ENCODE measurements around the gene ADNP2.
A peak's percentile ranks its signal among the peaks of the same experiment; 100 is the strongest.

ADNP2 gene

GRCh38 chr18:80067321-80067720, 41.7 kb upstream of the ADNP2 start:
- Histone ChIP-seq H3K36me3 (replicated peaks in 1 of 2; ENCODE audit: control insufficient read depth in 2 of 2, insufficient read depth in 2 of 2, low read length in 2 of 2) (no peaks in the 10 kb centered on the region), H3K18ac (ENCODE audit: low read length) (peak overlapping the region; percentile 31), H2BK12ac (ENCODE audit: low read length) (no peak overlapping the region), H4K91ac (ENCODE audit: low read depth, low read length, poor library complexity) (no peak overlapping the region), H3K27me3 (ENCODE audit: control insufficient read depth in 3 of 3, insufficient read depth in 3 of 3, low read depth in 1 of 3, low read length in 3 of 3) (no peaks in the 10 kb centered on the region), H3K4me1 (ENCODE audit: control insufficient read depth in 2 of 2, insufficient read depth in 1 of 2, low read depth in 1 of 2, low read length in 2 of 2) (no peaks in the 10 kb centered on the region), H3K9me3 (replicated peaks in 1 of 2; ENCODE audit: control insufficient read depth in 2 of 2, insufficient read depth in 1 of 2, low read depth in 1 of 2, low read length in 2 of 2) (peaks cover 0 to 4% of the 10 kb centered on the region in 2 donors), H2BK5ac (ENCODE audit: low read length) (no peak overlapping the region), H2AFZ (ENCODE audit: low read length) (no peak overlapping the region), H2AK5ac (ENCODE audit: low read depth, low read length) (no peak overlapping the region), H3K4me2 (ENCODE audit: insufficient read depth, low read length, poor library complexity, severe bottlenecking) (no peak overlapping the region), H4K8ac (ENCODE audit: low read depth, low read length) (no peak overlapping the region), H2BK15ac (ENCODE audit: low read length) (no peak overlapping the region), H2BK120ac (ENCODE audit: low read depth, low read length) (no peak overlapping the region), H3K79me1 (ENCODE audit: low read depth, low read length) (no peaks in the 10 kb centered on the region), H3K14ac (ENCODE audit: low read length) (peak overlapping the region; percentile 94), H3K27ac (replicated peaks; ENCODE audit: low read length) (no peak overlapping the region), H3K9ac (ENCODE audit: low read depth, low read length, poor library complexity) (no peak overlapping the region), H3K4ac (ENCODE audit: low read length) (no peak overlapping the region), H3K4me3 (ENCODE audit: low read length in 2 of 2) (no peak overlapping the region), H3K23ac (ENCODE audit: low read depth, low read length, poor library complexity) (peak overlapping the region; percentile 2)
- DNase-seq (ENCODE audit: low spot score), result no peak
- WGBS, 2 donors (ENCODE audit: extremely low coverage in 2 of 2, insufficient read length in 2 of 2, insufficient replicate concordance in 1 of 2), result no CpG with 5 or more reads among the region's 8 CpGs

GRCh38 chr18:80067897-80068296, 41.2 kb upstream of the ADNP2 start:
- no peak overlapping the region for H2AFZ ChIP-seq (ENCODE audit: low read length)
- H3K23ac ChIP-seq (ENCODE audit: low read depth, low read length, poor library complexity), result no peak overlapping the region
- no peaks in the 10 kb centered on the region for H3K79me1 ChIP-seq (ENCODE audit: low read depth, low read length)
- H4K8ac ChIP-seq (ENCODE audit: low read depth, low read length), result no peak overlapping the region
- WGBS, 2 donors (ENCODE audit: extremely low coverage in 2 of 2, insufficient read length in 2 of 2, insufficient replicate concordance in 1 of 2), result no CpG with 5 or more reads among the region's 10 CpGs
- H3K18ac ChIP-seq (ENCODE audit: low read length), result no peak overlapping the region
- H3K4me1 ChIP-seq (ENCODE audit: control insufficient read depth in 2 of 2, insufficient read depth in 1 of 2, low read depth in 1 of 2, low read length in 2 of 2), result no peaks in the 10 kb centered on the region
- H3K14ac ChIP-seq (ENCODE audit: low read length), result no peak overlapping the region
- no peak for DNase-seq (ENCODE audit: low spot score)
- H2AK5ac ChIP-seq (ENCODE audit: low read depth, low read length), result no peak overlapping the region
- no peak overlapping the region for H2BK120ac ChIP-seq (ENCODE audit: low read depth, low read length)
- H2BK15ac ChIP-seq (ENCODE audit: low read length), result no peak overlapping the region
- no peaks in the 10 kb centered on the region for H3K36me3 ChIP-seq (replicated peaks in 1 of 2; ENCODE audit: control insufficient read depth in 2 of 2, insufficient read depth in 2 of 2, low read length in 2 of 2)
- H3K27me3 ChIP-seq (ENCODE audit: control insufficient read depth in 3 of 3, insufficient read depth in 3 of 3, low read depth in 1 of 3, low read length in 3 of 3), result no peaks in the 10 kb centered on the region
- H2BK12ac ChIP-seq (ENCODE audit: low read length), result no peak overlapping the region
- H3K4ac ChIP-seq (ENCODE audit: low read length), result no peak overlapping the region
- no peak overlapping the region for H3K9ac ChIP-seq (ENCODE audit: low read depth, low read length, poor library complexity)
- H3K27ac ChIP-seq (replicated peaks; ENCODE audit: low read length), result no peak overlapping the region
- no peak overlapping the region for H4K91ac ChIP-seq (ENCODE audit: low read depth, low read length, poor library complexity)
- peaks cover 0 to 4% of the 10 kb centered on the region in 2 donors for H3K9me3 ChIP-seq (replicated peaks in 1 of 2; ENCODE audit: control insufficient read depth in 2 of 2, insufficient read depth in 1 of 2, low read depth in 1 of 2, low read length in 2 of 2)
- no peak overlapping the region for H3K4me2 ChIP-seq (ENCODE audit: insufficient read depth, low read length, poor library complexity, severe bottlenecking)
- H3K4me3 ChIP-seq (ENCODE audit: low read length in 2 of 2), result no peak overlapping the region
- H2BK5ac ChIP-seq (ENCODE audit: low read length), result no peak overlapping the region

- peaks cover 0 to 6% of the 10 kb centered on the region in 2 donors for H3K9me3 ChIP-seq (replicated peaks in 1 of 2; ENCODE audit: control insufficient read depth in 2 of 2, insufficient read depth in 1 of 2, low read depth in 1 of 2, low read length in 2 of 2)
- no peak overlapping the region for H2BK5ac ChIP-seq (ENCODE audit: low read length)
- H4K91ac ChIP-seq (ENCODE audit: low read depth, low read length, poor library complexity), result no peak overlapping the region
- no peaks in the 10 kb centered on the region for H3K79me1 ChIP-seq (ENCODE audit: low read depth, low read length)
- H2AK5ac ChIP-seq (ENCODE audit: low read depth, low read length), result no peak overlapping the region
- no peak overlapping the region for H3K27ac ChIP-seq (replicated peaks; ENCODE audit: low read length)
- no peak overlapping the region for H3K9ac ChIP-seq (ENCODE audit: low read depth, low read length, poor library complexity)
- no peak overlapping the region for H3K4me3 ChIP-seq (ENCODE audit: low read length in 2 of 2)
- no peak overlapping the region for H2AFZ ChIP-seq (ENCODE audit: low read length)
- no peak overlapping the region for H2BK120ac ChIP-seq (ENCODE audit: low read depth, low read length)
- H2BK15ac ChIP-seq (ENCODE audit: low read length), result no peak overlapping the region
- H3K4me2 ChIP-seq (ENCODE audit: insufficient read depth, low read length, poor library complexity, severe bottlenecking), result no peak overlapping the region
- H3K14ac ChIP-seq (ENCODE audit: low read length), result no peak overlapping the region
- H3K4ac ChIP-seq (ENCODE audit: low read length), result no peak overlapping the region
- H3K23ac ChIP-seq (ENCODE audit: low read depth, low read length, poor library complexity), result no peak overlapping the region
- H4K8ac ChIP-seq (ENCODE audit: low read depth, low read length), result no peak overlapping the region
- no CpG with 5 or more reads among the region's 10 CpGs for WGBS, 2 donors (ENCODE audit: extremely low coverage in 2 of 2, insufficient read length in 2 of 2, insufficient replicate concordance in 1 of 2)
- no peak overlapping the region for H3K18ac ChIP-seq (ENCODE audit: low read length)
- H3K4me1 ChIP-seq (ENCODE audit: control insufficient read depth in 2 of 2, insufficient read depth in 1 of 2, low read depth in 1 of 2, low read length in 2 of 2), result no peaks in the 10 kb centered on the region
- H3K27me3 ChIP-seq (ENCODE audit: control insufficient read depth in 3 of 3, insufficient read depth in 3 of 3, low read depth in 1 of 3, low read length in 3 of 3), result no peaks in the 10 kb centered on the region
- no peaks in the 10 kb centered on the region for H3K36me3 ChIP-seq (replicated peaks in 1 of 2; ENCODE audit: control insufficient read depth in 2 of 2, insufficient read depth in 2 of 2, low read length in 2 of 2)
- DNase-seq (ENCODE audit: low spot score), result no peak
- no peak overlapping the region for H2BK12ac ChIP-seq (ENCODE audit: low read length)
Measured at GRCh38 chr18:80068571-80069272, 40.3 kb upstream of the ADNP2 start.

- WGBS, 2 donors (ENCODE audit: extremely low coverage in 2 of 2, insufficient read length in 2 of 2, insufficient replicate concordance in 1 of 2), result no CpG with 5 or more reads among the region's 4 CpGs
- H4K8ac ChIP-seq (ENCODE audit: low read depth, low read length), result no peak overlapping the region
Measured at GRCh38 chr18:80070825-80071224, 38.2 kb upstream of the ADNP2 start.

More at GRCh38 chr18:80070825-80071224, 38.2 kb upstream of the ADNP2 start:
- H3K27ac ChIP-seq (replicated peaks; ENCODE audit: low read length), result no peak overlapping the region
- no peak overlapping the region for H3K9ac ChIP-seq (ENCODE audit: low read depth, low read length, poor library complexity)
- no peaks in the 10 kb centered on the region for H3K27me3 ChIP-seq (ENCODE audit: control insufficient read depth in 3 of 3, insufficient read depth in 3 of 3, low read depth in 1 of 3, low read length in 3 of 3)
- no peak overlapping the region for H2BK5ac ChIP-seq (ENCODE audit: low read length)
- no peak overlapping the region for H2BK12ac ChIP-seq (ENCODE audit: low read length)
- H2BK15ac ChIP-seq (ENCODE audit: low read length), result no peak overlapping the region
- H2BK120ac ChIP-seq (ENCODE audit: low read depth, low read length), result no peak overlapping the region
- no peaks in the 10 kb centered on the region for H3K79me1 ChIP-seq (ENCODE audit: low read depth, low read length)
- no peak overlapping the region for H2AK5ac ChIP-seq (ENCODE audit: low read depth, low read length)
- H4K91ac ChIP-seq (ENCODE audit: low read depth, low read length, poor library complexity), result no peak overlapping the region
- H3K4me2 ChIP-seq (ENCODE audit: insufficient read depth, low read length, poor library complexity, severe bottlenecking), result no peak overlapping the region
- H3K36me3 ChIP-seq (replicated peaks in 1 of 2; ENCODE audit: control insufficient read depth in 2 of 2, insufficient read depth in 2 of 2, low read length in 2 of 2), result peaks cover 0 to 2% of the 10 kb centered on the region in 2 donors
- no peak overlapping the region for H3K23ac ChIP-seq (ENCODE audit: low read depth, low read length, poor library complexity)
- peak overlapping the region in 1 of 2 donors; percentile 55 for H3K4me3 ChIP-seq (ENCODE audit: low read length in 2 of 2)
- no peaks in the 10 kb centered on the region for H3K4me1 ChIP-seq (ENCODE audit: control insufficient read depth in 2 of 2, insufficient read depth in 1 of 2, low read depth in 1 of 2, low read length in 2 of 2)
- no peak overlapping the region for H3K4ac ChIP-seq (ENCODE audit: low read length)
- H3K18ac ChIP-seq (ENCODE audit: low read length), result no peak overlapping the region
- no peak overlapping the region for H3K14ac ChIP-seq (ENCODE audit: low read length)
- H2AFZ ChIP-seq (ENCODE audit: low read length), result no peak overlapping the region
- H3K9me3 ChIP-seq (replicated peaks in 1 of 2; ENCODE audit: control insufficient read depth in 2 of 2, insufficient read depth in 1 of 2, low read depth in 1 of 2, low read length in 2 of 2), result peaks cover 0 to 6% of the 10 kb centered on the region in 2 donors
- DNase-seq (ENCODE audit: low spot score), result no peak

Measured in neuronal stem cell (in vitro differentiated cells).